RPMI7951 (cell line): ENCODE data around the gene MAP4K3. TPM values are rescaled to one million over a fixed set of nuclear protein-coding genes. Genes with fewer than 3 reads are reported as not detected.

ENCODE experiments used
- DNase-seq: peaks from one replicate; pipeline ENCODE4 v3.0.0-alpha.2; 2012; ENCODE audit warnings: low read depth
- total RNA-seq: library from RNA; depleted of rRNA; stranded (reverse); fragments of >200 nt; shearing (Covaris generic); gene quantifications from 2 replicates; pipeline ENCODE4 v1.2.3, GENCODE V29; 2014; rRNA removed

The MAP4K3 gene
- 35.1 and 35.6 TPM in 2 replicates for total RNA-seq

GRCh38 chr2:39436592-39437521 lies at the start of gene MAP4K3:
MAP4K3 (minus strand) TSS chr2:39437285; CDS start chr2:39436987, 298 bp downstream.
- peak; percentile 95 for DNase-seq

DNA sequence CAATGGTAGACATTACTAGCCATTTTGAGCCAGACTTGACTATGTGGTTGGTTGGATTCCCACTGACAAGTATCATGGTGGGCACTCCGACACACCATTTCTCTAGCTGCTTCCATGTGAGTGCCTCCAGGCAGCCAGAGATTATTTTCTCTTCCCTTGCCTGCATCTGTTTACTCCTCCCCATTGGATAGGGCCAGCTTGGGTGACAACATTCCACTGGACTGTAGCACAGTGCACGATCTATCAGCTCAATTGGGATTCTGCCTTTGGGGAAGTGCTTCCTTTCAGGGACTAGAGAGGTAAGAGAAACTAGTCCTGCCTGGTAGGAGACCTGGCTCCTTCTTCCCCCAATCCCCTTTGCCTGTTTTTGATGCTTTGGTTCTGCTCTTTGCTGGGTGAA lies 49.0 kb upstream of the MAP4K3 start:
- DNase-seq: peak; percentile 53

- DNase-seq: no peak
Measured at GRCh38 chr2:39484620-39485495, 47.8 kb upstream of the MAP4K3 start.

DNA sequence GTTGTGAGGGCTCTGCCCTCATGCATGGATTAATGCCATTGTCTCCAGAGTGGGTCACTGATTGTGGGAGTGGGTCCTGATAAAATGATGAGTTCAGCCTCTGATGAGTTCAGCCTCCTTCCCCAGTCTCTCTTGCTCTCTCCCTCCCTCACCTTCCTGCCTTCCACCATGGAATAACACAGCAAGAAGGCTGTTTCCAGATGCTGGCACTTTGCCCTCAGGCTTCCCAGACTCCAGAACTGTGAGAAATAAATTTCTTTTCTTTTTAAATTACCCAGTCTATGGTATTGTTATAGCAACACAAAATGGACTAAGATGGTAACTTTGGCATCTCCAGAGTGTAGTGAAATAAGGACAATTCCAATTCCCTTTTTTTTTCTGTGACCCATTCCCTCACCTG lies 47.1 kb upstream of the MAP4K3 start:
- peak; percentile 20 for DNase-seq

GRCh38 chr2:39483534-39483933 lies 46.4 kb upstream of the MAP4K3 start:
- no peak for DNase-seq

GRCh38 chr2:39481611-39482010 lies 44.5 kb upstream of the MAP4K3 start:
- DNase-seq: peak; percentile 69

DNA sequence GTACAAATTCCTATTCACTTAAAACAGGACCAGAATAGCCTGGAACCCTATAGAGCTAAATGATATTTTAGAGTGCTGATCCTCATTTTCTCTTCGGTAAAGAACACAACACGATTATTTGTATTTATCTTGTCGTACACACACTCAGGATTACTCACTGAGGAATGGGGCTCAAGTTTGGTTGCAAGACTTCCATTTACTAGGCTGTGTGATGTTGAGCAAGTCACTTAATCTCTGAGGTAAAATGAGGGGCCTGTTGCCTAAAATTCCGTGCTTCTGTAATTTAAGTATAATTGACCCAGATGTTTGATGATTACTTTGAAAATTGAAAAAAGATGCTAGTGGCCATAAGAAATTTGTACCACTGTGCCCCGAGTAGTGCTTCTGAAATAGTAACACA lies 42.6 kb upstream of the MAP4K3 start:
- DNase-seq: no peak

- no peak for DNase-seq
Measured at GRCh38 chr2:39479053-39479670, 42.1 kb upstream of the MAP4K3 start.

DNA sequence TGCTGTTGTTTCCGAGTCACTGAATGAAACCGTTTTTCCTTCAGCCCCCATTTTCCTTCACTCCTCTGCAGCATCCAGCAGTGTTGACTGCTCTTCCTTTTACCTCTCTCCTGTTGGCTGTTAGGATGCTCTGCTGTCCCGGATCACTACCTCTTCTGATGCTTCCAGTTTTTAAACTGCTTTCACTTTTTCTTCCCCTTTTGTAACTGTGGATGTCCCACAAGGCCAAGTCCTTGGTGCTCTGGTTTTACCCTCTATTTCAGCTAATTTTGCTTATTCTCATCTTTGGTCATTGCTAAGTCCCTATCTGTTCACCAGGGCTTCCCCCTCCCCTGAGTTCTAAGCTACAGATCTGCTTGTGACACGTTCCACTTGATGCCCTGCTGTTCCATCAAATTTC lies 39.4 kb upstream of the MAP4K3 start:
- DNase-seq: no peak

GRCh38 chr2:39475006-39475405 lies 37.9 kb upstream of the MAP4K3 start:
- DNase-seq: no peak

- no peak for DNase-seq
Measured at GRCh38 chr2:39470580-39470979, 33.5 kb upstream of the MAP4K3 start.

- peak; percentile 65 for DNase-seq
Measured at GRCh38 chr2:39469807-39470206, 32.7 kb upstream of the MAP4K3 start.

DNA sequence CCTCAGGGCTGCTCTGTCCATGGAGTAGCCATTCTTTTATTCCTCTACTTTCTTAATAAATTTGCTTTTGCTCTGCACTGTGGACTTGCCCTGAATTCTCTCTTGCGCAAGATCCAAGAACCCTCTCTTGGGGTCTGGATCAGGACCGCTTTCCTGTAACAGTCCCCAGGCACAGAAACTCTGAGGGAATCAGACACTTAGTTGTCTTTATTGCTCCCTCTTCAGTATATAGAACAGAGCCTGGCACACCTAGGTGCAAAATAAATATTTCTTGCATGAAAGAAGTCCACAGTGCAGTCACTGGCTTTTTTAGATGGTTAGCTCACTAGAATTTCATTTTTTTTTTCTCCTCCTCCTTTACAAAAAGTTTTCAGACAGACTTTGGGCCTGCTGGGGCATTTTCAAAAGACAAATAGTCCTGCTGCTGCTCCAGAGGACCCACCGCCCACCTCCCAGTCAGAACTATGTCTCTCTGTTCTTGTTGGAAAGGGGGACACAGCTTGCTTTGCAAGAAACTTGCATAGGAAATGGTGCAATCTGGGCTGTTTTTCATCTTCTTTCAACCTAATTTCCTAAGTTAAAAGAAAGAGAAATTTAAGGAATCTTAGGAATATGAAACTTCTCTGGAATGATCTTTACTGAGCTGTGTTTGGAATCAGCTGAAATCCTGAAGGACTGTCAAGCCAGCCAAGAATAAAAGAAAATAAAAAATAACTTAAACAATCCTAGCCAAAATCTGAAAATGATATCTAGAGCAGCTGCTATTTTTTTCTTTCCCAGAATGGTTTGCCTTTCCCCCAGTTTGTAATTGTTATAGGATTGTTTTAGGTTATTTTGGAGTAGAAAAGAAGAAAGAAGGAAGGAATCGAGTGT lies 31.7 kb upstream of the MAP4K3 start:
- no peak for DNase-seq

- DNase-seq: no peak
Measured at GRCh38 chr2:39466311-39466710, 29.2 kb upstream of the MAP4K3 start.

GRCh38 chr2:39464864-39465263 lies 27.8 kb upstream of the MAP4K3 start:
- no peak for DNase-seq

- DNase-seq: no peak
Measured at GRCh38 chr2:39455826-39456225, 18.7 kb upstream of the MAP4K3 start.

- DNase-seq: no peak
Measured at GRCh38 chr2:39452396-39452795, 15.3 kb upstream of the MAP4K3 start.

GRCh38 chr2:39451954-39452353 lies 14.9 kb upstream of the MAP4K3 start:
- no peak for DNase-seq

- no peak for DNase-seq
Measured at GRCh38 chr2:39448169-39448502, 11.1 kb upstream of the MAP4K3 start.

DNA sequence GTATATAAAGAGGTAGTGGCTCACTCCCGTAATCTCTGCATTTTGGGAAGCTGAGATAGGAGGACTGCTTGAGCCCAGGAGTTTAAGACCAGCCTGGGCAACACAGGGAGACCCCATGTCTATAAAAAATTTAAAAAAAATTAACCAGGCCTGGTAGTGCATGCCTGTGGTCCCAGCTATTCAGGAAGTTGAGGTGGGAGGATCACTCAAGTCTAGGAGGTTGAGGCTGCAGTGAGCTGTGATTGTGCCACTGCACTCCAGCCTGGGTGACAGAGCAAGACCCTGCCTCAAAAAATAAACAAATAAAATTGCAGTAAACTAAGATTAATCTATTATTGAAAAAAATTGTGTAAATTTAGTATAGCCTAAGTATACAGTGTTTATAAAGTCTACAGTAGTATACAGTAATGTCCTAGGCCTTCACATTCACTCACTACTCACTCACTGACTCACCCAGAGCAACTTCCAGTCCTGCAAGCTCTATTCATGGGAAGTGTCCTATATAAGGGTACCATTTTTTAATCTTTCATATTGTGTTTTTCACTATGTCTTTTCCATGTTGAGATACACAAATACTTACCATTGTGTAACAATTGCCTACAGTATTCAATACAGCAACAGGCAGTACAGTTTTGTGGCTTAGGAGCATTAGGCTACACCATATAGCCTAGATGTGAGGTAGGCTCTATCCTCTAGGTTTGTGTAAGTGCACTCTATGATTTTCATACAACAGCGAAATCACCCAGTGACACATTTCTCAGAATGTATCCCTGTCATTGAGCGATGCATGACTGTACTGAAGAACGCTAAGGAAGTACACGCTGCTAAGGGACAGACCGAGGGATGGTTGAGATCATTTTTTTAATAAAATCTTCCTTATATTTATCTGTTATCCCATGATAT lies 10.4 kb upstream of the MAP4K3 start:
- no peak for DNase-seq
